Mesendoderm (in vitro differentiated cells): ENCODE results near the gene DLGAP4.

Source experiments
- DNase-seq: peaks from one replicate; pipeline ENCODE4 v3.0.0; 2013
- H2AK5ac ChIP-seq: 2 replicates; pipeline ENCODE4 v1.6.1; 2013; ENCODE audit warnings: low read length, inconsistent platforms
- H2BK120ac ChIP-seq: 2 replicates; pipeline ENCODE4 v1.6.1; 2013; ENCODE audit warnings: low read depth, mild to moderate bottlenecking, low read length, moderate library complexity, mixed read lengths
- H2BK15ac ChIP-seq: replicated peaks from 2 replicates; pipeline ENCODE4 v1.6.1; 2013; ENCODE audit warnings: low read depth, mild to moderate bottlenecking, moderate library complexity
- H2BK5ac ChIP-seq: 2 replicates; pipeline ENCODE4 v1.6.1; 2013; ENCODE audit warnings: low read length, inconsistent platforms
- H3K18ac ChIP-seq: 2 replicates; pipeline ENCODE4 v1.6.1; 2013; ENCODE audit warnings: mild to moderate bottlenecking, low read length, mixed read lengths
- H3K23ac ChIP-seq: one replicate; pipeline ENCODE4 v1.6.1; 2013; ENCODE audit warnings: low read length
- H3K27ac ChIP-seq: 2 replicates; pipeline ENCODE4 v1.5.1; 2013; ENCODE audit warnings: low read depth, mild to moderate bottlenecking, inconsistent platforms, low read length, moderate library complexity
- H3K27me3 ChIP-seq: 2 replicates; pipeline ENCODE4 v1.6.1; 2013; ENCODE audit warnings: low read length, control low read depth, mild to moderate bottlenecking, inconsistent platforms; ENCODE audit not compliant: insufficient read depth, poor library complexity
- H3K36me3 ChIP-seq: 2 replicates; pipeline ENCODE4 v1.6.1; 2013; ENCODE audit warnings: low read length, inconsistent platforms; ENCODE audit not compliant: control insufficient read depth, insufficient read depth
- H3K4ac ChIP-seq: one replicate; pipeline ENCODE4 v1.6.1; 2013; ENCODE audit warnings: low read depth, mild to moderate bottlenecking, low read length, moderate library complexity
- H3K4me1 ChIP-seq: 2 replicates; pipeline ENCODE4 v1.6.1; 2013; ENCODE audit warnings: low read depth, low read length, inconsistent platforms; ENCODE audit not compliant: control insufficient read depth
- H3K4me2 ChIP-seq: 2 replicates; pipeline ENCODE4 v1.6.1; 2013; ENCODE audit warnings: low read length
- H3K4me3 ChIP-seq: 2 replicates; pipeline ENCODE4 v1.5.1; 2013; ENCODE audit warnings: mild to moderate bottlenecking, low read length
- H3K56ac ChIP-seq: one replicate; pipeline ENCODE4 v1.6.1; 2013; ENCODE audit warnings: low read length
- H3K79me1 ChIP-seq: 2 replicates; pipeline ENCODE4 v1.6.1; 2013; ENCODE audit warnings: low read length, inconsistent platforms
- H3K79me2 ChIP-seq: 2 replicates; pipeline ENCODE4 v1.6.1; 2013; ENCODE audit warnings: mild to moderate bottlenecking, low read length; ENCODE audit not compliant: control insufficient read depth, insufficient read depth
- H3K9ac ChIP-seq: 2 replicates; pipeline ENCODE4 v1.6.1; 2013; ENCODE audit warnings: low read length, inconsistent platforms
- H4K5ac ChIP-seq: one replicate; pipeline ENCODE4 v1.6.1; 2013; ENCODE audit warnings: low read length
- H4K8ac ChIP-seq: one replicate; pipeline ENCODE4 v1.6.1; 2013; ENCODE audit warnings: low read depth, mild to moderate bottlenecking, control low read depth, low read length, moderate library complexity
- WGBS: extraction: QIAGEN DNeasy Blood & Tissue Kit; methylation state at CpG from one replicate; pipeline ENCODE4 v1.1.7; 2013; ENCODE audit warnings: low lambda C conversion rate, missing lambda C conversion rate; ENCODE audit not compliant: insufficient coverage; ENCODE audit errors: extremely low coverage; 5-methylcytosine and 5-hydroxymethylcytosine counted together

Gene DLGAP4

DNA sequence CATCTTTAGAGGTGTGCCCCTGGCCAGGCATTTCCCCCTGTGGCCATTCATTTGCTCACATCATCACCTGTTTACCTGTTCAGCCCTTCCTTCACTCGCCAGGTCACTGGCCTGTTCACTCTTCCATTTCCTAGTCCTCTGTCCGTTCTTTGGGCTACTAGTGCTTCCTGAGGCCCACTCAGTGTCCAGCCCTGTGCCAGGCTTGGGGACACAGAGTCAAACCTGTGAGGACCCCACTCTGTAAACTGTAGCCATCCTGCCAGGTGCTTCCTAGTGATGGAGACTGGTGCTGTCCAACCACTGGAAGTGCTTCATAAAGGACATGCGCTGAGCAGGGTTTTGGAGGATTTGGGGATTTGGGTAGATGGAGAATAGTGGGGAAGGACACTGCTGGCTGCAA lies 3.5 kb downstream of the DLGAP4 start:
- Histone ChIP-seq H3K27me3 (peaks cover 6% of the 10 kb centered on the region), H2BK5ac (no peak overlapping the region)
- no CpG with 5 or more reads among the region's 3 CpGs for WGBS

DNA sequence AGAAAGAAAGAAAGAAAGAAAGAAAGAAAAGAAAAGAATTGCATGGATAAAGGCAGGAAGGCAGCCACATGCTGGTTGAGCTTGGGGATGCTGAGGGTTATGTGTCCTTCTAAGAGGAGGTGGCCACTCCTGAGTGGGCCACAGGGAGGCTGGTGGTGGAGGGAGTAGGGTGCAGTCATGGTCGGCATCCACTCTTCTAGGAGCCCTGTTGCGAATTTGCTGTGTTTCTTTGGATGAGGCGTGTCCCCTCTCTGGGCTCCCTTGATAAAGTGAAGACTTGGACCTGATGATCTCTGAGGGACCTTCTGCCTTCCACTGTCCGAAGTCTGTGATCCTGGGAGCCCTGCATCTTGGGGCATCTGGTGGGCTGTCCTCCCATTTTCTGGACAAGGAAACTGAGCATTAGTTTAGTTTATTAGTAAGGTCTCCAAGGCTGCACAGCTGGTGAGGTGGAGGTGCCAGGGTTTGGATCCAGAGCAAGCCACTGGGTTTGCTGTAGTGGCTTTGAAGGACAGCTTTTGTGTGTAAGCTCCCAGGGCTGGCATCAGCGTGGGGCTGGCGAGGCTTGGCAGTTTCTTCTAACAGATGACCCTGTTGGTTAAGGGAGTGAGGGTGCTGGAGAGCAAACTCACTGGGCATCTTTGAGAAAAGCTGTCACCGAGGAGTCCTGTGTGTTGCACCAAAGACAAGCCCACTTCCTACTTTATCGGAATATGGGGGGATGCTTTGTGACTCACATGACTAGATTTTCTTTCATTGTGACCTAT lies 4.3 kb downstream of the DLGAP4 start:
- H3K79me1 ChIP-seq, result no peaks in the 10 kb centered on the region
- H2AK5ac ChIP-seq, result no peak overlapping the region
- H4K8ac ChIP-seq, result no peak overlapping the region

More for the DNA sequence above, 3.5 kb downstream of the DLGAP4 start:
- no peaks in the 10 kb centered on the region for H3K36me3 ChIP-seq
- H3K4me3 ChIP-seq, result no peak overlapping the region
- no peak overlapping the region for H4K8ac ChIP-seq
- H3K4ac ChIP-seq, result no peak overlapping the region
- H3K56ac ChIP-seq, result no peak overlapping the region
- no peaks in the 10 kb centered on the region for H3K79me1 ChIP-seq
- H4K5ac ChIP-seq, result no peak overlapping the region
- H2BK15ac ChIP-seq, result no peak overlapping the region
- H2BK120ac ChIP-seq, result no peak overlapping the region
- no peak overlapping the region for H3K27ac ChIP-seq
- H3K4me1 ChIP-seq, result no peaks in the 10 kb centered on the region
- DNase-seq, result no peak
- no peak overlapping the region for H3K18ac ChIP-seq
- no peak overlapping the region for H3K4me2 ChIP-seq
- no peak overlapping the region for H3K9ac ChIP-seq
- H3K23ac ChIP-seq, result no peak overlapping the region
- no peaks in the 10 kb centered on the region for H3K79me2 ChIP-seq
- H2AK5ac ChIP-seq, result no peak overlapping the region

DNA sequence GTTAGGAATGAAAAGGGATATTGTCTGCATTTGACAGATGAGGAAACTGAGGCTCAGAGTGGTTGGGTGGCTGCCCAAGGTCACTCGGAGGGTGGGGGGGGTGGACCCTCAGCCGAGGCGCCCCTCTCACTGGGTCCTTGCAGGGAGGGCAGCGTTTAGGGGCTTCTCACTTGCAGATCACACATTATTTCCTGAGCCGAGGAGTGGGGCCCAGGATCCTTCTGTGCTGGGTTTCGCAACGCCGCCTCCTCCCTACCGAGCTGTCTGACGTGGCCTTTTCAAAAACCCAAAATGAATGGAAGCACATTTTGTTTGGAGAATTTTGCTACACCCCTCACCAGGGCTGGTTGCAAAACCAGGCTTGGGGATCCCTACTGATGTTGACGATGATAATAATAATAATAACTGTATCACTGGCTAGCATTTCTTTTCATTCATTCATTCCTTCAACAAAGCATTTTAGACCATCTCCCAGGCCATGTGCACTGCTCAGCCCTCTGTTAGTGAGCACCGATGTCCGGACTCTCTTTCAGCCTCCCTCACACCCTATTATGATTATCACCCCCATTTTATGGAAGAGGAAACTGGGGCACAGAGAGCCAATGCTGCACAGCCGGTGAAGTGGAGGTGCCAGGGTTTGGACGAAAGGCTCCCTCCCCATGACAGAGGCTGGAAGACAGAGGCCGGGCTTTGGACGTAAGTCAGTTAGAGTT lies 5.2 kb downstream of the DLGAP4 start:
- no peak overlapping the region for H4K8ac ChIP-seq
- H3K4ac ChIP-seq, result no peak overlapping the region
- H2BK120ac ChIP-seq, result no peak overlapping the region
- no peak for DNase-seq
- no peak overlapping the region for H4K5ac ChIP-seq
- no peaks in the 10 kb centered on the region for H3K79me2 ChIP-seq
- H3K27ac ChIP-seq, result no peak overlapping the region
- no peaks in the 10 kb centered on the region for H3K36me3 ChIP-seq
- no peak overlapping the region for H2BK15ac ChIP-seq
- no peak overlapping the region for H2AK5ac ChIP-seq
- no peak overlapping the region for H3K4me2 ChIP-seq
- no peak overlapping the region for H3K56ac ChIP-seq
- WGBS, result no CpG with 5 or more reads among the region's 17 CpGs
- H3K23ac ChIP-seq, result no peak overlapping the region
- H3K27me3 ChIP-seq, result peaks cover 4% of the 10 kb centered on the region
- no peaks in the 10 kb centered on the region for H3K4me1 ChIP-seq
- no peak overlapping the region for H3K9ac ChIP-seq
- no peak overlapping the region for H3K18ac ChIP-seq
- H3K79me1 ChIP-seq, result no peaks in the 10 kb centered on the region
- H2BK5ac ChIP-seq, result no peak overlapping the region
- H3K4me3 ChIP-seq, result no peak overlapping the region

More for the DNA sequence above, 4.3 kb downstream of the DLGAP4 start:
- H2BK5ac ChIP-seq, result no peak overlapping the region
- H2BK120ac ChIP-seq, result no peak overlapping the region
- no peak overlapping the region for H3K4ac ChIP-seq
- no peak overlapping the region for H3K18ac ChIP-seq
- no CpG with 5 or more reads among the region's 8 CpGs for WGBS
- no peaks in the 10 kb centered on the region for H3K4me1 ChIP-seq
- no peak overlapping the region for H3K4me3 ChIP-seq
- H3K79me2 ChIP-seq, result no peaks in the 10 kb centered on the region
- no peaks in the 10 kb centered on the region for H3K36me3 ChIP-seq
- H3K9ac ChIP-seq, result no peak overlapping the region
- H3K27me3 ChIP-seq, result peaks cover 5% of the 10 kb centered on the region
- no peak overlapping the region for H3K4me2 ChIP-seq
- H4K5ac ChIP-seq, result no peak overlapping the region
- H3K56ac ChIP-seq, result no peak overlapping the region
- no peak overlapping the region for H3K23ac ChIP-seq
- no peak for DNase-seq
- H2BK15ac ChIP-seq, result no peak overlapping the region
- no peak overlapping the region for H3K27ac ChIP-seq

DNA sequence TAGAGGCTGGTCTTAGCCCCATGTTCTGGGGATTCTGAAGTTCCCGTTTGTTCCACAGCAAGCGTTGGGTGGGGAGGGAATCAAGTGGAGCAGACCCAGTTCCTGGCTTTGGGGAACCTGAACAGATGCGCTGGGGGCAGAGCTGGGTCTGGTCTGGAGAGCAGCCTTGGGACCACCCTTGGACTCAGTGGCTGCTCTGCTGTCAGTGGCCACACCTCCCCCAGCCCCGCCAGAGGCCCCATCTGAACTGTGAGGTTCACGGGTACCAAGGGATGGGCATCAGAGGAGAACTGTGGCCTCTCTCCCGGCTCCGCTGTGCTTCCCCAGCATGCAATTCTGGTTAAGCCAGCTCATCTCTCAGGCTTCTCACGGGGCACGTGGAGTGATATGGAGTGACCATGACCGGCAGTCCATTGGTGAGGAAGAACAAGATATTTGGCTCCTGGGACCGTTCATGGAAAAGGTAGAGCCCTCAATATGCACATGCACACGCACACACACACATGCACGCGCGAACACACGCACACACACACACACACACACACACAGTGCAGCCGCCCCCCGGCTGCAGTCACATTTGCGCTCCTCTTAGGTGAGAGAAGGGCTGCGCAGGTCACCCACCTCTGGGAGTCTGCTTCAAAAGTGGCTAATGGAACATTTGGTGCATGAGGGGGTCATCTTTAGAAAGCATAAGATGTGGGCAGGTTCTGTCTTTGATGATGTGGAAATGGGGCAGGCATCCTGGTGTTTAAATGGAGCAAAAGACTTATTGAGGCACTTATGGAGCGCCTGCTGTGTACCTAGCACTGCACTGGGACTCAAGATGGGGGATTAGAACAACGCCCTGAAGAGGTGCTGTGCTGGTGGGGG lies 6.0 kb downstream of the DLGAP4 start:
- no CpG with 5 or more reads among the region's 22 CpGs for WGBS
- Histone ChIP-seq H3K23ac (no peak overlapping the region), H3K4me1 (no peaks in the 10 kb centered on the region), H2BK15ac (no peak overlapping the region), H4K5ac (no peak overlapping the region), H3K79me2 (no peaks in the 10 kb centered on the region), H2AK5ac (no peak overlapping the region), H3K56ac (no peak overlapping the region), H3K4ac (no peak overlapping the region), H3K79me1 (no peaks in the 10 kb centered on the region), H3K18ac (no peak overlapping the region), H2BK5ac (no peak overlapping the region), H4K8ac (no peak overlapping the region), H2BK120ac (no peak overlapping the region), H3K27me3 (peaks cover 3% of the 10 kb centered on the region), H3K36me3 (no peaks in the 10 kb centered on the region), H3K4me2 (no peak overlapping the region), H3K9ac (no peak overlapping the region), H3K27ac (no peak overlapping the region), H3K4me3 (no peak overlapping the region)
- no peak for DNase-seq

DNA sequence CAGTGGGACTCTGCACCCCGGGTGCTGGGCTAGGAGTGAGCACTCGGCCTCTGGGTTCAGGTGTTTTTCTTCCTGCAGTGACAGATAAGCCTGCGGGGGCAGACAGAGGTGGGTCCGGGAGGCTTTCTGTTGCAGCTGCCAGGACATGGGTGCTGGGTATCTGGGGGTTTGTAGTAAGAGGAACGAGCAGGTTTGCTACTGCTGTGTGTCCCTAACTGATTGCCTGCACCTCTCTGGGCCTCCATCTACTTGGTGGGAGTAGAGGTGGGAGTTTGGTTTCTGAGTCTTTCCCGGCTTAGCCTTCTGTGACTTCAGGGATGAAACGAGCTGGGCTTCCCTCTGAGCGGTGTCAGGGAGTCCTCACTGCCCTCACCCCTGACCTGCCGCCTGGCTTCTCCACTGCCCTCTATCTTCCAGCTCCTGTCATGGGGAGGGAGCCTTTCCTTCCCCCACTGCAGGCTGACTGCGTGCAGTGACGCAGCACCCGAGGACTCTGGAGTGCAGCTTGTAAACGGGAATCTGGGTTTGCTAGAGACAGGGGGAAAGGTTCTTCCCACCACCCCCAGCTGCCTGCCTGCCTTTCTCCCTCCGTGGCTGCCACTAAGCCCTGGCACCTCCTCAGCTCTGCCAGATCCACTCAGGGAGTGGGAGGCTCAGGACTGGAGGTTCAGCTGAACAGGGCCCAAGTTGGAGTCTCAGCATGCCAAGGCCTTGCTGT lies 6.7 kb downstream of the DLGAP4 start:
- Histone ChIP-seq H3K4ac (no peak overlapping the region), H3K18ac (no peak overlapping the region), H3K27me3 (no peaks in the 10 kb centered on the region), H2BK5ac (no peak overlapping the region), H4K8ac (no peak overlapping the region), H3K4me3 (no peak overlapping the region), H3K79me2 (no peaks in the 10 kb centered on the region), H4K5ac (no peak overlapping the region), H3K9ac (no peak overlapping the region), H3K79me1 (no peaks in the 10 kb centered on the region), H2BK120ac (no peak overlapping the region), H3K4me1 (no peaks in the 10 kb centered on the region), H2BK15ac (no peak overlapping the region), H2AK5ac (no peak overlapping the region), H3K23ac (no peak overlapping the region), H3K4me2 (no peak overlapping the region), H3K36me3 (no peaks in the 10 kb centered on the region), H3K56ac (no peak overlapping the region), H3K27ac (no peak overlapping the region)
- no peak for DNase-seq
- WGBS, result no CpG with 5 or more reads among the region's 14 CpGs
